ENCODE measurements around the gene PDIA3. TPM values are rescaled to one million over a fixed set of nuclear protein-coding genes. Genes with fewer than 3 reads are reported as not detected.
A peak's percentile ranks its signal among the peaks of the same experiment; 100 is the strongest.

PDIA3 gene
- total and polyA plus RNA-seq, 2 donors (not counting 3 experiments of a cell fraction or from before 2014, with no cell fraction given) = 140 to 857 TPM

DNA sequence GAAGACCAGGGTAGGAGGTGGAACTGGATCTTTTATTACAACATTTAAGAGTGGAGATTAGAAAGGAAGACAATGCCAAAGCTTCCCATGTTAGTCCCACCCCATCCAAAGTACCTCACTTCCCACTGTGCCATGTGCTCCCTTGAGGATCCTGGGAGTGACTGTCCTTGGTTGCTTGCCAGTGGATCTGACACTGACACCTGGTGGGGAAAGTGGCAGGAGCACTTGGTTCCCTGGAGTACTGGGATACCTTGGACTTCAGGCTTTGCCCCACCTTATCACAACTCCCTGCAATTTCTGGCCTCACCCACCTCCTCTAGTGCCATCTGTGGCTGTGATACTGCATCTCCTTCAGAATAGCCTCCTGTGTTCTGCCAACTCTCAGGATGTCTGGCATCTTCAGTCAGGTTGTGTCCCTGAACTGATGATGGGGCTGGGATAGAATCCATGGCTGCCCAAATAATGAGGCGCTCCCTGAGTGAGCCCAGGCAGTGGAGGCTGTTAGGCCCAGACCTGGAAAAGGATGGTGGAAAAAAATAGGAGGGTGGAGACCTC, 29.2 kb downstream of the PDIA3 start:
- Histone ChIP-seq H3K4me3 (replicated peaks in 1 of 3; ENCODE audit: insufficient read depth in 1 of 3, low read depth in 1 of 3, low read length in 3 of 3) (no peak overlapping the region), H3K9me3 (replicated peaks; ENCODE audit: control insufficient read depth, insufficient read depth, low read length) (no peaks in the 10 kb centered on the region), H3K9me1 (replicated peaks; ENCODE audit: control insufficient read depth, extremely low read depth, insufficient read depth, low read length) (no peaks in the 10 kb centered on the region), H3K9ac (replicated peaks; ENCODE audit: extremely low read depth, insufficient read depth, low read length) (no peak overlapping the region), H3K36me3 (ENCODE audit: control insufficient read depth in 2 of 2, extremely low read depth in 1 of 2, insufficient read depth in 2 of 2, low read length in 2 of 2) (peaks cover 16 to 23% of the 10 kb centered on the region in 2 experiments), H2AFZ (ENCODE audit: low read depth, low read length) (no peak overlapping the region), H4K20me1 (replicated peaks; ENCODE audit: control insufficient read depth, extremely low read depth, insufficient read depth, low read length) (no peaks in the 10 kb centered on the region), H3K27ac (ENCODE audit: insufficient read depth, low read depth, low read length) (no peak overlapping the region), H3K79me2 (ENCODE audit: control insufficient read depth, insufficient read depth, low read length) (no peaks in the 10 kb centered on the region), H3K4me2 (ENCODE audit: insufficient read depth, low read length) (no peak overlapping the region), H3K27me3 (ENCODE audit: control insufficient read depth in 2 of 2, insufficient read depth in 2 of 2, low read length in 2 of 2) (no peaks in the 10 kb centered on the region), H3K4me1 (ENCODE audit: control insufficient read depth, extremely low read depth, insufficient read depth, low read length) (peaks cover 3% of the 10 kb centered on the region)
- dilution Hi-C loops (cut with MboI; ENCODE audit: extremely low pct_ligation_motif_present, low sequenced_read_pairs) = no loop called here
- BruUV-seq (replicated peaks) = no TSS peak
- intact Hi-C loops (cut with micrococcal nuclease) = no loop called here
- ChIA-PET POLR2A (interaction anchor here (0.6 kb wide), 1 partner anchor 15 kb away, joined by 4 read pairs; no protein-coding TSS in a partner anchor), CTCF (interaction anchor here (1.9 kb wide), 1 partner anchor 17 kb away, joined by 12 read pairs; the partner anchor contains the start of gene SERF2)
- FAIRE-seq (peak; percentile 61), DNase-seq (ENCODE audit: low read depth, low spot score) (peak; percentile 45)
- TF ChIP-seq POLR2A (IDR thresholded peaks at IDR 0.05; ENCODE audit: low read depth, low read length) = no peak
- TF ChIP-seq, protein P1, sequence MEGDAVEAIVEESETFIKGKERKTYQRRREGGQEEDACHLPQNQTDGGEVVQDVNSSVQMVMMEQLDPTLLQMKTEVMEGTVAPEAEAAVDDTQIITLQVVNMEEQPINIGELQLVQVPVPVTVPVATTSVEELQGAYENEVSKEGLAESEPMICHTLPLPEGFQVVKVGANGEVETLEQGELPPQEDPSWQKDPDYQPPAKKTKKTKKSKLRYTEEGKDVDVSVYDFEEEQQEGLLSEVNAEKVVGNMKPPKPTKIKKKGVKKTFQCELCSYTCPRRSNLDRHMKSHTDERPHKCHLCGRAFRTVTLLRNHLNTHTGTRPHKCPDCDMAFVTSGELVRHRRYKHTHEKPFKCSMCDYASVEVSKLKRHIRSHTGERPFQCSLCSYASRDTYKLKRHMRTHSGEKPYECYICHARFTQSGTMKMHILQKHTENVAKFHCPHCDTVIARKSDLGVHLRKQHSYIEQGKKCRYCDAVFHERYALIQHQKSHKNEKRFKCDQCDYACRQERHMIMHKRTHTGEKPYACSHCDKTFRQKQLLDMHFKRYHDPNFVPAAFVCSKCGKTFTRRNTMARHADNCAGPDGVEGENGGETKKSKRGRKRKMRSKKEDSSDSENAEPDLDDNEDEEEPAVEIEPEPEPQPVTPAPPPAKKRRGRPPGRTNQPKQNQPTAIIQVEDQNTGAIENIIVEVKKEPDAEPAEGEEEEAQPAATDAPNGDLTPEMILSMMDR (IDR thresholded peaks at IDR 0.05; ENCODE audit: extremely low read depth in 1 of 2, insufficient read depth in 1 of 2, low read depth in 1 of 2, low read length in 2 of 2) = peak; percentile 14 to 33

DNA sequence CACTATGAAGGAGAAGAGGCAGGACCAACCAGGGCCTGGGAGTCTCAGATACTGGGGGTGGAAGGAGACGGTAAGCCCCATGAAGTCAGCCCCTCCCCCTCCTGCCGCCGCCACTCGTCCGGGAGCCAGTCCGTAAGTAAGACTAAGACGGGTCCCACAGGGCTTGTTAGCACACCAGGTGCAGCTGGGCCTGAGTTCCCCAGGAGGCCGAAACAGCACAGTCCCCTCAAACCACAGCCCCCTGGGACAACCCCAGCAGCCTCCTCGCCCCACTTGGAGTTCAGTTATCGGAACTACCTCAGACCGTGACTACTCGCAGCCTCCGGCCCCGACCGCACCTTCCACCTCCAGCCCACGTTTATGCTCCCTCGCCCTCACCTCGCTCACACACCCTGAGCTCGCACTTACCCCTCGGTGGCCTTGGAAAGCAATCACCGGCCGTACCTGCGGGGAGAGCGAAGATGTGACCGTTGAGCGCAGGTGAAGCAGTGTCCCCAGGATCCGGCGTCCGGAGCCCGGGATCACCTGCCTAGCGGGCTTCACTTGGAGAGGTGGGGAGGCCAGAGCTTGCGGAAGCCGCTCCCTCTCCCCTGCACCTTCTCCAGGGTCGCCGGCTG, 30.0 kb downstream of the PDIA3 start:
- peak overlapping the region; percentile 0 for H3K4me2 ChIP-seq (ENCODE audit: insufficient read depth, low read length)
- H3K79me2 ChIP-seq (ENCODE audit: control insufficient read depth, insufficient read depth, low read length) = no peaks in the 10 kb centered on the region
- POLR2A ChIA-PET = interaction anchor here (1.5 kb wide), 1 partner anchor 24 kb away, joined by 4 read pairs; the partner anchor contains the start of gene HYPK
- H3K9me1 ChIP-seq (replicated peaks; ENCODE audit: control insufficient read depth, extremely low read depth, insufficient read depth, low read length) = no peaks in the 10 kb centered on the region
- intact Hi-C loops (cut with micrococcal nuclease) = no loop called here
- H3K27me3 ChIP-seq (ENCODE audit: control insufficient read depth in 2 of 2, insufficient read depth in 2 of 2, low read length in 2 of 2) = no peaks in the 10 kb centered on the region
- H3K36me3 ChIP-seq (ENCODE audit: control insufficient read depth in 2 of 2, extremely low read depth in 1 of 2, insufficient read depth in 2 of 2, low read length in 2 of 2) = peaks cover 16 to 19% of the 10 kb centered on the region in 2 experiments
- no peaks in the 10 kb centered on the region for H3K9me3 ChIP-seq (replicated peaks; ENCODE audit: control insufficient read depth, insufficient read depth, low read length)
- FAIRE-seq (no peak), DNase-seq (ENCODE audit: low read depth, low spot score) (no peak)
- no TSS peak for BruUV-seq (replicated peaks)
- peaks cover 3% of the 10 kb centered on the region for H3K4me1 ChIP-seq (ENCODE audit: control insufficient read depth, extremely low read depth, insufficient read depth, low read length)
- dilution Hi-C loops (cut with MboI; ENCODE audit: extremely low pct_ligation_motif_present, low sequenced_read_pairs) = no loop called here
- peak overlapping the region; percentile 25 for H2AFZ ChIP-seq (ENCODE audit: low read depth, low read length)
- CTCF ChIA-PET = interaction anchor here (0.8 to 2.8 kb wide), 8 partner anchors 11 to 265 kb away, joined by 3 to 24 read pairs (median 4); partner anchors contain the start of gene SERF2
- H3K9ac ChIP-seq (replicated peaks; ENCODE audit: extremely low read depth, insufficient read depth, low read length) = no peak overlapping the region
- H3K27ac ChIP-seq (ENCODE audit: insufficient read depth, low read depth, low read length) = no peak overlapping the region
- no peak for TF ChIP-seq JUN (IDR thresholded peaks at IDR 0.05; ENCODE audit: borderline replicate concordance, insufficient read depth, insufficient read length, low read depth)
- no peak for TF ChIP-seq GATA2 (IDR thresholded peaks at IDR 0.05; ENCODE audit: insufficient read depth, insufficient read length, low read depth, low read length)
- no peak for TF ChIP-seq POLR2A (IDR thresholded peaks at IDR 0.05; ENCODE audit: low read depth, low read length)
- no peak for TF ChIP-seq POLR2AphosphoS5 (IDR thresholded peaks at IDR 0.05; ENCODE audit: insufficient read depth, low read depth, low read length)
- H4K20me1 ChIP-seq (replicated peaks; ENCODE audit: control insufficient read depth, extremely low read depth, insufficient read depth, low read length) = no peaks in the 10 kb centered on the region
- H3K4me3 ChIP-seq (replicated peaks in 1 of 3; ENCODE audit: insufficient read depth in 1 of 3, low read depth in 1 of 3, low read length in 3 of 3) = peak overlapping the region in 2 of 3 experiments; percentile 29 to 56
